Jurkat, Clone E6-1 (cell line): ENCODE measurements around the gene TMEM203.

Experiments
- DNase-seq: peaks from one replicate; pipeline ENCODE4 v3.0.0-alpha.2; 2011; ENCODE audit warnings: low read depth, low spot score
- H3K4me3 ChIP-seq: 2 replicates; pipeline ENCODE4 v1.5.1; 2011; ENCODE audit warnings: mild to moderate bottlenecking, low read length, control low read depth, moderate library complexity

Gene TMEM203

DNA sequence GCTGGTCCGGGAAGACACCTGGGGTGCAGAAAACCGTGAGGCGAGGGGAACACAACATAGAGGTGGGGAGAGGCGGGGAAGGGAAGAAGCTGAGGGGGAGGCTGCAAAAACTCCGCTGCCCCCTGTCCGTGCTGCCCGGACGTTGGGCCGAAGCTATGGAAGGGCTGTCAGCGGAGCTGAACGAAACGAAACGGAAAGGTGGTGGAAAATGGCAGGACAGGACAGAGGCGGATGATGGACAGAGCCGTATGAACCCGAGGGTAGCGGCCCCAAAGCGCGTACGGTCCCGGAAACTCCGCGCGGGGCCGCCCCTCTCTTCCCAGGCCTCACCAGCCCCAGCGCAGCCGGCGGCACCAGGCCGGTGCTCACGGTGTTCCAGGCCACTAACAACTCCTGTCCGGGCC lies 17.4 kb downstream of the TMEM203 start:
- peak overlapping the region; percentile 96 for H3K4me3 ChIP-seq
- no peak for DNase-seq

DNA sequence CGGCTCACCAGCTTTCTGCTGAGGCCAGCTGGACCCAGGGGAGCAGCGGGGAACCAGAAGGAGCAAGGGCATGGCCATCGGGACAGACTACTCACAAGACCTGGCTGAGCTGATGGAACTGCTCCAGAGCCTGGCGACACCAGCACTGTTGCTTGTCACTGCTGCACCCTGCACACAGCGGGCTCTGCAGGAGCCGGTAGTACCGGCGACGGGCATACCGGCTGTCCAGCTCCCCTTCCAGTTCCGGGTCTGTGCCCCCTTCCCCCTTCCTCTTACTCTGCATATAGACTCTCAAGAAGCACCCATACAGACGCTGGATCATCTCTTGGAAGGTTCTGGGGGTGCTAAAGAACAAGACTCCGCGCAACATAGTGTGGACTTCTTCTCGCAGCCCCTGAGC lies 18.1 kb downstream of the TMEM203 start:
- no peak for DNase-seq
- H3K4me3 ChIP-seq = peak overlapping the region; percentile 96

DNA sequence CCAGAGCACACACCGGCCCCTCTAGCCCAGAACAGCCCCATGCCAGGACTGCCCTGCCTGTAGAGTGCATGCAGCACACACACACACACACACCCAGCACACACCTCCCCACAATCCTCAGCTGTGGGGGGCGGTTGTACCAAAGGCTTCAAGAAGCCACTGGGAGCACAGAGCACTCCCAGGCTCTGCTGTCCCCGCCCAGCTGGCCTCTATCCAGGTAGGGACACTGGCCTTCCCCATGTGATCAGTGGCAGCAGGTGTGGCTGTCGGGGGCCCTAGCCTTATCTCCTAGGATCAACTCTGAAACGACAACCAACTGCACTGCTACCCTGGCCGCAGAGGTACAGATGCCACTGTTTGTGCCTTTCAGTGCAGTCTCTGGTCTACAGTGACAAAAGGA lies 19.1 kb downstream of the TMEM203 start:
- no peak overlapping the region for H3K4me3 ChIP-seq
- DNase-seq = no peak

DNA sequence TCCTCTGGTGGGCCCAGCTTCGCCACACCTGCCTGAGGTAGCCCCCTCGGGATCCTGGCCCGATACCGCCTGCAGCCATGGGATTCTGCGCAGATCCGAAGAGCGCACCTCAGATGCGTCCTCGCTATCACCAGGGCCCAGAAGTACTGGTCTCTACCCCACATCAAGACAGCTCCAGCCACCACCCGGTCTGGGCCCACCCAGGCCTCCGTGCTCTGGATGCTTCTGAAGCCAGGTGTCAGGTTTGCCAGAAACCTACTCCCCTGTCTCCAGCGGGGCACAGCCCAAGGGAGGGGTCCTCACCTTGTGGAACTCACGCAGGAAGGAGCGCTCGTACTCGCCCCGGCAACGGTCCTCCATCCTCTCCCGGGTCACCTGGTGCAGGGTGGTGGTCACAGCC lies 19.5 kb downstream of the TMEM203 start:
- DNase-seq = no peak
- H3K4me3 ChIP-seq = no peak overlapping the region

DNA sequence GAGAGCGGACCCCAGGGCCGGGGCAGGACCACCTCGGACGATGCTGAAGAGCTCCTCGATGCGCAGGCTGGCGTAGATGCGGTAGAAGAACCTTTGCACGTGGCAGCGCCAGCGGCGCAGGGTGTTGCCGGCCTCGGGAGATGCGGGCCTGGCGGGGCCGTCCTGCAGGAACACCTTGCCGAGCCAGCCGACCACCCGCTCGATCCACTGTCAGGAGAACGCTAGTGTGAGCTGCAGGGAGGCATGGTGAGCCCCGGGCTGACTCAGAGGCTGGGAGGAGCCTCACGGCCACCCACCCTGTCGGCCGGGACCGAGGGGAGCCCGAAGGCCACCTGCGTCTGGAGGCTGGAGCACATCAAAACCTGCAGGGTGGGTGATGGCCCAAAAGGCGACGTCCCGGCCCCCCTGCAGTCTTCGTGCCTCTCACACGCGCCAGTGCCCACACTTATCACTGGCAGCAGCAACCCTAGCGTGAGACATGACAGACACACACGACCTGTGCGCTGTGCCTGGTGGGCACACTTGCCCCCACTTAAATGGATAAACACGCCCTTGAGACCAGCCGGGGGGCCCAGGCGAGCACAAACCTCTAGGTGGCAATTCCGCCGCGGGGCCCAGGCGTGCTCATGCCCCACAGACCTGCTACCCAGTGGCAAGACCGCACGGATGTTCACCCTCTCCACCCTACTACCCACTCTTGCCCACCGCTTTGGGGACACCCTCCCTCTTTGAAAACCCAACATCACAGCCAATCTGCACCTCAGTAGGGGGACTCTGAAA lies 20.4 kb downstream of the TMEM203 start:
- H3K4me3 ChIP-seq = no peak overlapping the region
- DNase-seq = no peak

DNA sequence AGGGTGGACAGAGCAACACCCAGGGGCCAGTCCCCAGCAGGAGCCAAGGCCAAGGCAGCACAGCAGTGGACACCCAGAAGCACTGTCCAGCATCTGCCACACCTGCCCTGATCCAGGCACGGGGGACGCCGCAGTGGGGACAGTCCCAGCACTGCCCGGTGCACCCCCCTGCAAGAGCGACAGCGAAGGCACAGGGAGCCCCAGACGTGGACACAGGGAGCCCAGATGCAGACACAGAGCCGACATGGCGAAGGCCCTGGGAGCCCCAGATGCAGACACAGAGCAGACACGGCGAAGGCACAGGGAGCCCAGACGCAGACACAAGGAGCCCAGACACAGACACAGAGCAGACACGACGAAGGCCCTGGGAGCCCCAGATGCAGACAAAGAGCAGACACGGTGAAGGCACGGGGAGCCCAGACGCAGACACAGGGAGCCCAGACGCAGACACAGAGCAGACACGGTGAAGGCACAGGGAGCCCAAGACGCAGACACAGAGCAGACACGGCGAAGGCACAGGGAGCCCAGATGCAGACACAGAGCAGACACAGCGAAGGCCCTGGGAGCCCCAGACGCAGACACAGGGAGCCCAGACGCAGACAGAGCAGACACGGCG lies 21.4 kb downstream of the TMEM203 start:
- H3K4me3 ChIP-seq = no peak overlapping the region
- no peak for DNase-seq

DNA sequence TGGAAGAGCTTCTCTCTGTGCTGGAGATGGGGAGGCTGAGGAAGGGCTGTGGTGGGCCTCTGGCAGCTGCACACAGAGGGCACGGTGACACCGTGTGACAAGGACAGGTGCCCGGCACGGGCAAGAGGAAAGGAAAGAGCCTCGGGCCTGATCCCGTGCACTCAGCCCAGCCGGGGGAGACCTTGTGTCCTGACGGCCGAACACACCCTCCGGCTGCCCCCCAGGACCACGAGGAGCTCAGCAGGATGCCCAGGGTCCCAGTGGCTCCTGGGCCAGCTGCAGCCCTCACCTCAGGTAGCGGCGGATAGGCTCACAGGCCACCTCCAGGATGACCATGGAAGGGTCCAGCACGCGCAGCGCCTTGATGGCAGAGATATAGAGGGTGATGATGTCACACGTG lies 22.6 kb downstream of the TMEM203 start:
- H3K4me3 ChIP-seq = no peak overlapping the region
- no peak for DNase-seq

DNA sequence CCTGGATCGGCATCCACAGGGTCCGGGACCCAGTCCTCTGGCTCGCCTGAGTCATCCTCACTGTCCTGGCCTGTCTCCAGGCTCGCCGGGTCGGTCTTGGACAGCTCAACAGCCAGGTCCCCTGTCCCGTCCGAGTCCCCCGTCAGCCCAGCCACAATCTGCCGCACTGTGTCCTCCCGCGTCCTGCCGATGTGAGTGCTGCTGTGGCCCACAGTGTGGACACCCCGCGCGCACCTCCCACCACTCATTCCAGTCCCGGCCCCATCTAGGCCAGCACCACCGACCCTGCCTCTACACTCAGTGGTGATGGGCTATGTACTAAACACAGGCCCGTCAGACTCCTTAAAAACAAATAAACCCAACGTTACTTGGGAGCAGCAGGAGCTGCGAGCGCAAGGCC lies 23.8 kb downstream of the TMEM203 start:
- no peak overlapping the region for H3K4me3 ChIP-seq

DNA sequence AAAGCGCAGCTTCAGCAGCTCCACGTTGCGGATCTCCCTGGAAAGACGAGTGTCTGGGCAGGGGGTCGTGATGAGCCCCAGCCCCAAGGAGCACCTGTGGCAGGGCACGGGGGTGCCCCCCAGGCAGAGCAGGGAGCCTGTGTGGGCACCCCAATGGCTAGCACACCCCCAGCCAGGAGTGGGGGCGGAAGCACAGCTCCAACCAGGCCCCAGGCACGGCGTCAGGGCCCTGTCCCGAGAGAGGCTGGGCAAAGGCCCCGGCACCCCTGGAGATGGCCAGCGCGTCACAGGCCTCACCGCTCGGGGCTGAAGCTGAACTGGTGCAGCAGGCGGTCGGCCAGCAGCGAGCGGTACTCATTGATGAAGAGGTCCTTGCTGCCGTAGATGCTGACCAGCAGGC lies 25.0 kb downstream of the TMEM203 start:
- H3K4me3 ChIP-seq = no peak overlapping the region

More for the DNA sequence above, 23.8 kb downstream of the TMEM203 start:
- DNase-seq = no peak

DNA sequence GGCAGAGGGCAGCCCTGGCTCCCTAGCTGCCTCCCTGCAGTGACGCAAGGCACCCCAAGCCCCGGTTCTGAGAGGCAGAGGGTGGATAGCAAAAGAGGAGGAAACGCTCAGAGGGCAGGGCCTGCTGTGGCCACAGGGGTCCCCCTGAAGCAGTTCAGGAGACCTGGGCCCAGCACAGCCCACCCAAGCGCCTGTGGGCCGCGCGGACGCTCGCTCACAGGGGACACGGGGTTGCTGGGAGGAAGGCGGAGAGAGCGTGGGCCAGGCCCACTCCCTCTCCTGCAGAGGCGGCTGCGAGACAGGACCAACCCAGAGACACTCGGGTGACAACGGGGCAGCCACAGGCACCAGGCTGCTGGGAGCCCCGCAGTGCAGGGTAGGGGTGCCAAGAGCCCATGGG lies 25.7 kb downstream of the TMEM203 start:
- no peak for DNase-seq
- H3K4me3 ChIP-seq = no peak overlapping the region

More for the DNA sequence above, 25.0 kb downstream of the TMEM203 start:
- no peak for DNase-seq

DNA sequence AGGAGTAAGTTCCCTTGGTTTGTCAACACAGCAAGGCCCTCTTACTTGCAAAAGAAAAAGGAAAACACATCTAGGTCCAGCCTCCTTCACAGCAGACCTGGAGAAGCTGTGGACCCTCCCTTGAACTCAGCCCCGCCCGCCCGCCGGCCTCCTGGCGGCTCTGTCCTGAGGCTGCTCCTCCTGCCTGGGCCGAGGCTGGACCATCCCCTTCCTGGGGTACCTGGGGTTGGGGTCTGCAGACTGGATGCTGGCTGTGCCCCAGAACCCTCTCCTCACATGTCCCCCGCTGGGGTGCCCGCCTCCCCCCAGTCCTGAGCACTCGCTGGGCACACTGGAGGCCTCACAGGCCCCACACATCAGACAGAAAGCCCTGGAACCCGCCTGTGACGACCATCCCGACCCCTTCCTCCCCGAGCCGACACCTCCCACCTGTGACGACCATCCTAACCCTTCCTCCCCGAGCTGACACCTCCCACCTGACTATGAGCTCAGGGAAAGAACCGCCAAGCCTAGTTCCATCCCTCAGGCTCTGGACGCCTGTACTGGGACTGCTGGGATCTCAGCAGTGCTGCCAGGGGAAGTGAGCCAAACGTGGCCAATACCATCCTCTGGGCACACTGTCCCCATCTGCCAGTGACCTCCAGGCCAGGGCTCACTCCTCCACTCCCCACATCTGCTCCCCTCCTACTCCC lies 26.4 kb downstream of the TMEM203 start:
- no peak overlapping the region for H3K4me3 ChIP-seq

DNA sequence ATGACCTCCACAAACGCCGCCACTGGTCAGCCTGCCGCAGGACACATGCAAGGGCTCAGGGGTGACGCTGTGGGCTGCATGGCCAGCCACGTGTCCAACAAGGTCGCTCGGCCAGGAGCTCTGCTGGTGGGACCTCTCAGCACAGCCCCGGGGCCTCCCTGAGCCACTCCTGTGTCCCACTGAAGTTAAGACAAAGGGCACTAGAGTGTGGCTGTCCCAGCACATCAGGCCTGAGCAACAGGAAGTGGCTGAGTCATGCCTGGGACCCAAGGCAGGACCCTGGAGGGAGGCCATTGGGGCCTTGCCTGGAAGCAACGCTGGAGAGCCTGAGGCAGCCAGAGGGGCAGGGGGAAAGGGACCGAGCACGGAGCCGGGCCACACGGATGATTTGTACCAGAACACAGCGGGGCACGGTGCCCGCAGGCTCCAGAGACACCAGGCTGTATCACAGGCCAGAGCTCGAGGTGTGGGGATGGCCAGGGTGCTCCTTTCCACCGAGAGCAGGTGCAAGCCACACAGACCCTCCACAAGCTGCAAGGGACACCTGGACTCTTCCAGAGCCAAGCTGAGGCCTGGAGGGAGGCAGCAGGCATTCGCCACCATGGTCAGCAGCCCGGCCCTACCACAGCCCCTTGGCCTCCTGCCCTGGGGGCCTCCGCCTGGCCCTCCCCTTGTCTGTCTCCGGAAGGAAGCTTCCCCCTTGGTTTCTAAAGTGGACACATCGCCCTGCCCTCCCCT lies 27.1 kb downstream of the TMEM203 start:
- DNase-seq = no peak
- no peak overlapping the region for H3K4me3 ChIP-seq

More for the DNA sequence above, 26.4 kb downstream of the TMEM203 start:
- no peak for DNase-seq

DNA sequence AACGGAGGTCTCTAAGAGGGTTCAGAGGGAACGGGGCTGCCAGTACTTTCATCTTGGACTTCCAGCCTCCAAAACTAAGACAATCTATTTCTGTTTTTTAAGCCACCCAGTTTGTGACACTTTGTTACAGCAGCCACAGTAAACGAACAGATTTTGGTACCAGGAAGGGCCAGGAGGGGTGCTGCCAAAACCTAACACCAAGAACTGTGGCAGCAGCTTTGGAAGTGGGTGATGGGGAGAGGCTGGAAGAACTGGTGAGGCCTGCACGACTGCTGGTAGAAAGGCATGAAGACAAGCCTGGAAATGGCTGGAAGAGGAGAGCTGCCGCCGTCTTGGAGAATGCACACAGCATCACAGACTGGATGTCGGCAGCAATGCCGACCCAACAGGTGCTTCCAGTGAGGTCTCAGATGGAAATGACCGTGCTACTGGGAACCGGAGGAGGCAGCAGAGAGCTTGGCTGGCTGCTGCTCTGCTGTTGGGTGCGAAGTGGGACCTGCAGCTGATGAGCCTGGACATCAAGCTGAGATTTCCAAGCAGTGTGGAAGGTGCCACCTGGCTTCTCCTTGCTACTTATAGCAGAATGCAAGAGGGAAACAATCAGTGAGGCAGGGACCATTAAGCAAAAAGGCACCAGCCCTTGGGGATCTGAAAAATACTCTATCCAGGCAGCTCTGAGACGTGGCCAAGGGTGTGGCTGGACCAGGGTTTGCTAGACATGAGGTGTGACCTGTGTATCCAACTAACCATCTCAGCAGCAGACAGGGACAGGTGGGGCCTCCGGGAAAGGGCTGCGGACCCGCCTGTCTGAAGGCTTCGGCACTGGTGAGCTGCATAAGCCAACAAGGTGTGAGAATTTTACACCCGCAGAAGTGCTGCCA lies 28.9 kb downstream of the TMEM203 start:
- DNase-seq = no peak
- H3K4me3 ChIP-seq = no peak overlapping the region

DNA sequence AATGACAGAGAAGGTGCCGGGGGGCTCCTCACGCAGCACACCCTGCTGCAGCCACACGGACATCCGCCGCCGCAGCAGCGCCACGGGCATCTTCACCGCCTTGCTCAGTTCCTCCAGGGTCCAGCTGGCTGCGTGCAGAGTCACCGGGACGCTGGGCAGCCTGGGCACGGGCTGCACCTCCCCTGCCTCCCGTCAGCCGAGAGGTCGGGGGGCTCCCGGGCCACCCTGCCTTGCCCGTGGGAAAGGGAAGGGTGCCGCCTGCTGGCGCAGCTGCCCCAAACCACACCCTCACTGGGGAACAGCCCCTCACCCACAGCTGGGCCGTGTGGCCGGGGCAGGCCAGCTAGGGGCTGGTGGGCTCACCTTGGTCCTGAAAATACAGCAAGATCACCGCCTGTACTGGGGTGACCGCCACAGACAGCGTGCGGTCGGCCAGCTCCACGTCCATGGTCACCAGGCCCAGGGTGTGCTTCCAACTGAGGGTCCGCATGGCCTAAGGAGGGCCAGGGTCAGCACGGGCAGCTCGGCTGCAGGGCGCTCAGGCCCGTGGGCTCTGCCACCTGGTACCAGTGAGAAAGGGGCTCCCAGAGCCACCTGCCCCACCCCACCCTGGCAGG lies 30.0 kb downstream of the TMEM203 start:
- H3K4me3 ChIP-seq = no peak overlapping the region
- no peak for DNase-seq

DNA sequence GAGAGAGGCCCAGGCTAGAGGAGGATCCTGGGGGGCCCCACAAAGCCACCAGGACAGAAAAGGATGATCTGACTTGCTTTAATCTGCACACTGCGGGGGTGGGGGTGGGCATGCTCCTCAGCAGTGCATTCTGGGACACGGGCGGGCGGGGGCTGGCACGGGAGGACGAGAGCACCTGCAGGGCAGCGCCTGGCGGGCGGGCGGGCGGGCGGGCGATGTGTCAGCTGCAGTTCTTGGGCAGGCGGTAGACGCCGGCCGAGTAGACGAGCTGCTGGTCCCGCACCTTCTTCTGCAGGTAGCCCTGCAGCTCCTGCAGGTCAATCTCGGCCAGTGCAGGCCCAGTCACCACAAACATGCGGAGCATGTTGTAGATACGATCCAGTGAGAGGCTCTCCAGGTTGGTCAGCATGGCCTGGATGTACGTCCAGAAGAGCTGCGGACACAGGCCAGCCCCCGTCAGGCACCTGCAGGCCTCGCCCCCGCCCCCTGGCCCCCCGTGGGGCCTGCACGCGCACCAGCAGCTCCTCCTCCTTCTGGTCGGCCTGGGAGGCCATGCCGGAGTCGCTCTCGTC lies 30.6 kb downstream of the TMEM203 start:
- no peak for DNase-seq
- H3K4me3 ChIP-seq = no peak overlapping the region

DNA sequence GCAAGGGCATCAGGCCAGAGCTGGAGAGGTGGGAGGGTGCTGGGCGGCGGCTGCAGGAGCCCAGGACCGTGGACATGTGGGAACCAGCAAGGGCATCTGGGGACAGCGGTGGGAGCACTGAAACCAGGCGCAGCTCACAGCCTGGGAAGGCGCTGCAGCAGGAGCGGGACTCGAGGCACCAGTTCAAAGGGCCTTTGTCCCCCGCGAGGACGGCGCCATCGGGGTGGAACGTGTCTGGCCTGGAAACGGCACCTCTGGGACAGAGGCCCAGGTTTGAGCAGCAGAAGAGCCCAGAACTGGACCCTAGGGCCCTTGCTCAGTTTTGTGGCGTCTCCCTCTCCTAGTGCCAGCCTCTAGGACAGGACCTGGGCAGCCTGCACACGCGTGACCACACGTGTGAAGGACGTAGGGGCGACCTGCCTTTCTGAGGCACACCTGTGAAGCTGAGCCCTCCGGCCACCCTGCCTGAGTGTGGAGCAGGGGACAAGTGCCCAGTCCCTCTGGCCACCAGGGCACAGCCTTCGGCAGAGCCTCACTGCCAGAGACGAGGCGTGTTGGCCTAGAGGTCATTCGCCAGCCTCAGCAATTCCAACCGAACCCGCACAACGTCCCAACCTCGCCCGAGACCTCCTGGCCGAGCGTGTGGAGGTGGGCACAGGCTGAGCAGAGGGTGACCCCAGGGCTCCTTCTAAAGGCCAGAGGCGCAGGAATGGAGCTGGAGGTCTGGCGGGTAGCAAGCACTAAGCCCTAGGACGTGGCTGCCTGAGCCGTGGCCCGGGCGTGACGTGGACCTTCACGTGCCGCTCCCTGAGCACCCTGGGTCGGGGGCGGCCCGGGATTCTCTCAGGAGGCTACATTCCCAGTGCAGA lies 31.4 kb downstream of the TMEM203 start:
- no peak for DNase-seq

More for the DNA sequence above, 31.4 kb downstream of the TMEM203 start:
- no peak overlapping the region for H3K4me3 ChIP-seq
